ENCODE data around the gene POTEG.
"Not testable (repeated sequence)": the region's sequence is repeated elsewhere in the genome, so short reads cannot be mapped to it uniquely, and the experiment has no call there.

- TF ChIP-seq ISL1 (CRISPR knock-in tag; IDR thresholded peaks at IDR 0.05); RARB (CRISPR knock-in tag; IDR thresholded peaks at IDR 0.05); BACH2 (CRISPR knock-in tag; IDR thresholded peaks at IDR 0.05; ENCODE audit: borderline replicate concordance); ZNF565 (CRISPR knock-in tag; conservative IDR thresholded peaks at IDR 0.05; ENCODE audit: low read depth); PATZ1 (CRISPR knock-in tag; IDR thresholded peaks at IDR 0.05; ENCODE audit: borderline replicate concordance): not testable (repeated sequence)
Measured at GRCh38 chr14:19408519-19408918, 25.6 kb downstream of the POTEG start.
